Measurements from ENCODE around the gene FCRLA.
"Not testable (repeated sequence)": the region's sequence is repeated elsewhere in the genome, so short reads cannot be mapped to it uniquely, and the experiment has no call there.

The FCRLA gene, protein sequence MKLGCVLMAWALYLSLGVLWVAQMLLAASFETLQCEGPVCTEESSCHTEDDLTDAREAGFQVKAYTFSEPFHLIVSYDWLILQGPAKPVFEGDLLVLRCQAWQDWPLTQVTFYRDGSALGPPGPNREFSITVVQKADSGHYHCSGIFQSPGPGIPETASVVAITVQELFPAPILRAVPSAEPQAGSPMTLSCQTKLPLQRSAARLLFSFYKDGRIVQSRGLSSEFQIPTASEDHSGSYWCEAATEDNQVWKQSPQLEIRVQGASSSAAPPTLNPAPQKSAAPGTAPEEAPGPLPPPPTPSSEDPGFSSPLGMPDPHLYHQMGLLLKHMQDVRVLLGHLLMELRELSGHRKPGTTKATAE

DNA sequence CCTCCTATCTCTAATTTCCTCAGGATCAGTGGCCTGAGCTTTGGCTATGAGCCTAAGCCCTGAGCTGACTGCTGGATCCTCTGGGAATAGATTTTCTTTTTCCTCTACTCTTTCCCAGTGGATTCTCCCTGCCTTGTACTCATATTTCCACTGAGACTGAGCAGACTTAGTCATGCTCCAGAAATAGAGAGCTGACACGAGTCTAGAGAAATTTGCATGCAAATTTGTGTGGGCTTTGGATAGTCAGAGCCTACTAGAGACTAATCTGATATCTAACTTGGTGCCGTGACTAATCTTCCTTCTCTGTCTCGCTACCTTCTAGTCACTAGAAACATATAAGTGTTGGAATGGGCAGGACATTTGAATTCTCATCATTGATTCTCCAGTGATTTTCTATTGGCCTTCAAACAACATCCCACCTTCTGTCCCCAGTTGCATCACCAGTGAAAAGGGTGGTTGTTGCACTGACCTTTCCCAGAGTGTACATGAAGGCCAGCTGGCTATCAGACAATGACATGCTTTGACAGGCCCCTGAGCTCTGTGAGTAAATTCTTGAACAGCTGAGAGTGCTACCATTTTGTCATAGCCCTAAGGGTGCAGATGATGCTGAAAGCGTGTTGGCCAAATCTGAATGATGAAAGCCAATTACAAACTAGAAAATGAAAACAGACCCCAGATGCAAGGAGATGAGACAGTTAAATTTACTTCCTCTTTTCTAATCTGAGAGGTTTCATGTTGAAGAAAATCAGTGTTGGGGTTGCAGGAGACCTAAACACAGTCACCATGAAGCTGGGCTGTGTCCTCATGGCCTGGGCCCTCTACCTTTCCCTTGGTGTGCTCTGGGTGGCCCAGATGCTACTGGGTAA lies at the start of gene FCRLA:
Gene FCRLA, plus strand, starts transcription at position 748 of the 866 bp plus-strand sequence. Its CDS starts 36 bp downstream, at position 784.
- in situ Hi-C loops (cut with MboI; ENCODE audit: low sequenced_read_pairs): no loop called here

GRCh38 chr1:161658524-161658923 lies 48.5 kb upstream of the FCRLA start:
- in situ Hi-C loops (cut with MboI; ENCODE audit: low sequenced_read_pairs): not testable (repeated sequence)

- in situ Hi-C loops (cut with MboI; ENCODE audit: low sequenced_read_pairs): not testable (repeated sequence)
Measured at GRCh38 chr1:161661660-161662311, 45.2 kb upstream of the FCRLA start.

GRCh38 chr1:161662684-161663339 lies 44.2 kb upstream of the FCRLA start, which contains the start of gene FCGR2B:
TSS of gene FCGR2B (plus strand) at chr1:161663143. CDS start at chr1:161663242, 99 bp downstream.
- in situ Hi-C loops (cut with MboI; ENCODE audit: low sequenced_read_pairs): not testable (repeated sequence)

GRCh38 chr1:161663569-161663968 lies 43.5 kb upstream of the FCRLA start:
- in situ Hi-C loops (cut with MboI; ENCODE audit: low sequenced_read_pairs): not testable (repeated sequence)

GRCh38 chr1:161664689-161665088 lies 42.3 kb upstream of the FCRLA start:
- in situ Hi-C loops (cut with MboI; ENCODE audit: low sequenced_read_pairs): not testable (repeated sequence)

- in situ Hi-C loops (cut with MboI; ENCODE audit: low sequenced_read_pairs): not testable (repeated sequence)
Measured at GRCh38 chr1:161671045-161672020, 35.7 kb upstream of the FCRLA start.

DNA sequence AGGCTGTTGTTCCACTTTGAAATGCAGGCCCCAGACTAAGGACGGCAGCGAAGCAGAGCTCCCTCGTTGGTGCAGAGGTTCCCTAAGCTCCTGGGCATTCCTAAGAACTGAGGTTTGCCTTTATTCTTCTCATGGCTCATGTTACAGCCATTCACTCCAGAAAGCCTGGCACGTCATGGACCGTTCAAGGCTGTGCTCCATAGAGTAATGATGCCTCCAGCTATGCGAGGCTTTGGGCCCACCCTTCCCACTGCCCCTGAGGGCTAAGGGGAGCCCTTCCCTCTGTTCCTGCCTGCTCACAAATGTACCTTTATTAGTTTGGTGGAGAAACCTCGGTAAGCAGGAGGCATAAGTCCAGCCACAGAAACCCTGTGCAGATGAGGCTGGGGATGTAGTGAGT lies 33.6 kb upstream of the FCRLA start:
- in situ Hi-C loops (cut with MboI; ENCODE audit: low sequenced_read_pairs): not testable (repeated sequence)

DNA sequence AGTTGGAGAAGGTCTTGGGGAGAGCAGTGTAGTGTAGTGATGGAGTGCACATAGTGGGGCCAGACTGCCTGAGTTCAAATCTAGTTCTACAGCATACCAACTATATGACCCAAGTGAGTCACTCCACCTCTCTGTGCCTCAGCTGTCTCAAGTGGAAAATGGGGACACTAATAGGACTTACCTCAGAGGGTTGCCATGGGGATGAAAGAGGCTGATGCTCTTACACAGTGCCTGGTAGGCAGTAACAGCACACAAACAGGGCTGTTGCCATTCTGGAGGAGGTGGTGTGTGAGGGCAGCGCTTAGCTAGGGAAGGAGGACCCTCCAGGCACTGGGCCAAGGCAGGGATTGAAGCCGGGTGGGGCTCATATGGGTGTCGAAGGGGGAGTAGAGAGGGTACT lies 32.6 kb upstream of the FCRLA start:
- in situ Hi-C loops (cut with MboI; ENCODE audit: low sequenced_read_pairs): not testable (repeated sequence)

DNA sequence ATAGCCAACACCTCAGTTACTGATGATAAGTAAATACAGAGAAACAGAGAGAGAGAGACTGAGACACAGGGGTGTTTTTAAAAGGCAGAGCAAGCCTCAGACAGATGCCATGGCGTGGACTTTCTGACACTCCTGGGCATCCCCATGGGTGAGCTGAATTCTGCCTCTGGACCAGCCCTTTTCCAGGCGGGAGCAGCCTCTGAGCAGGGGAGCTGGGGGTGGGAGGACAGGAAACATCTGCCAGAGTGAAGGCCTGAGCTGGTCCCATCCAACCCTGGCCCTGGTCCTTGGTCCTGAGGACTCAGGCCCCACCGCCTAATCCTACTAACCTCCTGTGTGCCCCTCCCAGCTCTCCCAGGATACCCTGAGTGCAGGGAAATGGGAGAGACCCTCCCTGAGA lies 32.1 kb upstream of the FCRLA start:
- in situ Hi-C loops (cut with MboI; ENCODE audit: low sequenced_read_pairs): not testable (repeated sequence)

- in situ Hi-C loops (cut with MboI; ENCODE audit: low sequenced_read_pairs): no loop called here
Measured at GRCh38 chr1:161676441-161676840, 30.6 kb upstream of the FCRLA start.

GRCh38 chr1:161676958-161677689 lies 29.9 kb upstream of the FCRLA start:
- in situ Hi-C loops (cut with MboI; ENCODE audit: low sequenced_read_pairs): no loop called here

- in situ Hi-C loops (cut with MboI; ENCODE audit: low sequenced_read_pairs): no loop called here
Measured at GRCh38 chr1:161678500-161678899, 28.5 kb upstream of the FCRLA start.

- in situ Hi-C loops (cut with MboI; ENCODE audit: low sequenced_read_pairs): no loop called here
Measured at GRCh38 chr1:161681879-161682278, 25.1 kb upstream of the FCRLA start.

- in situ Hi-C loops (cut with MboI; ENCODE audit: low sequenced_read_pairs): no loop called here
Measured at GRCh38 chr1:161688946-161689345, 18.1 kb upstream of the FCRLA start.

DNA sequence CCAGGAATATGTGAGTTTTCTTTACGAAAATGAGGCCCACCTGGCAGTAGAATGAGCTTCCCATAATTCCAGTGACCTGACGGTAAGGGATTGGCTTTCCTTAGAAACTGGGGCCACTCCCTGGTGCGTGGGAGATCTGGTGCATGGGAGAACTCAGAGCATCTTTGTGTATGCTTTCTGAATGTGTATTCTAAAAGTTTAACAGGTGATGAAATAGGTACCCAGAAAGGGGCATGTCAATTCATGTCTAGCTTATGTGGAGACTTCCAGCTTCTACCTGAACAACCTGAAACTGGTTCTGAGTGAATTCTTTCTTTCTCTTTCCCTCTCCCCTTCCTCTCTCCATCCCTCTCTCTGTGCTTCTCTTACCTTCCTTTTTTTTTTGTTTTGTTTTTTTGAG lies 15.2 kb upstream of the FCRLA start:
- in situ Hi-C loops (cut with MboI; ENCODE audit: low sequenced_read_pairs): no loop called here

GRCh38 chr1:161693020-161693712 lies 13.9 kb upstream of the FCRLA start:
- in situ Hi-C loops (cut with MboI; ENCODE audit: low sequenced_read_pairs): not testable (repeated sequence)

GRCh38 chr1:161698302-161698701 lies 8.7 kb upstream of the FCRLA start:
- in situ Hi-C loops (cut with MboI; ENCODE audit: low sequenced_read_pairs): not testable (repeated sequence)
